Effector memory CD4-positive, alpha-beta T cell (primary cell): ENCODE measurements around the gene NAA15.
"Not testable (repeated sequence)": the region's sequence is repeated elsewhere in the genome, so short reads cannot be mapped to it uniquely, and the experiment has no call there.

ENCODE experiments used
- DNase-seq, 3 donors: peaks; one replicate each; pipeline ENCODE4 v3.0.0-alpha.2; 2020
- H3K27ac ChIP-seq: 2 replicates; pipeline ENCODE4 v1.7.0; 2013; ENCODE audit warnings: mild to moderate bottlenecking, low read length, moderate library complexity; ENCODE audit not compliant: insufficient read depth, poor library complexity, severe bottlenecking
- H3K27me3 ChIP-seq: replicated peaks from 2 replicates; pipeline ENCODE4 v1.7.0; 2013; ENCODE audit warnings: mild to moderate bottlenecking, low read length; ENCODE audit not compliant: insufficient read depth, control insufficient read depth, poor library complexity, severe bottlenecking
- H3K36me3 ChIP-seq: 2 replicates; pipeline ENCODE4 v1.7.0; 2013; ENCODE audit warnings: mild to moderate bottlenecking, low read length, moderate library complexity; ENCODE audit not compliant: control insufficient read depth, insufficient read depth
- H3K4me1 ChIP-seq: 2 replicates; pipeline ENCODE4 v1.7.0; 2013; ENCODE audit warnings: low read length, mild to moderate bottlenecking; ENCODE audit not compliant: control insufficient read depth, insufficient read depth, poor library complexity, severe bottlenecking
- H3K4me3 ChIP-seq: 2 replicates; pipeline ENCODE4 v1.7.0; 2013; ENCODE audit warnings: low read length, low read depth, mild to moderate bottlenecking; ENCODE audit not compliant: insufficient read depth, poor library complexity, severe bottlenecking
- H3K9me3 ChIP-seq: 2 replicates; pipeline ENCODE4 v1.7.0; 2013; ENCODE audit warnings: mild to moderate bottlenecking, low read length, moderate library complexity; ENCODE audit not compliant: control insufficient read depth

NAA15 gene

DNA sequence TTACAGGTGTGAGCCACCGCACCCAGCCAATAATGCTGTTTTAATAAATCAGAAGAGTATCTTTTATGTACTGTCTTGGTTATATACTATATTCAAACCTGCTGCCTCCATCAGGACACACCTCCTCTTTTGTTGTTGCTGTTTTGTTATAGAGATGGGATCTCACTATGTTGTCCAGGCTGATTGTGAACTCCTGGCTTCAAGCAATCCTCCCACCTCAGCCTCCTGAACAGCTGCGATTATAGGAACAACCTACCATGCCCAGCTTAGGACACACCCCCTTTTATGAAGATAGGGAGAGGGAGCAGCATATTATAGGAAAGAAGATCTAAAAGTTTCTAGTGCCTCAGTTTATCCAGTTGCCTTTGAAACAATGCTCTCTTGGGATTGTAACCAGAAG lies 90.4 kb downstream of the NAA15 start:
- no peaks in the 10 kb centered on the region for H3K27me3 ChIP-seq
- H3K36me3 ChIP-seq: peaks cover 18% of the 10 kb centered on the region
- no peak overlapping the region for H3K4me3 ChIP-seq
- H3K27ac ChIP-seq: no peak overlapping the region
- H3K4me1 ChIP-seq: no peaks in the 10 kb centered on the region
- no peaks in the 10 kb centered on the region for H3K9me3 ChIP-seq
- no peak for DNase-seq

GRCh38 chr4:139392797-139393196 lies 91.5 kb downstream of the NAA15 start:
- H3K36me3 ChIP-seq: peaks cover 9% of the 10 kb centered on the region
- no peak for DNase-seq

DNA sequence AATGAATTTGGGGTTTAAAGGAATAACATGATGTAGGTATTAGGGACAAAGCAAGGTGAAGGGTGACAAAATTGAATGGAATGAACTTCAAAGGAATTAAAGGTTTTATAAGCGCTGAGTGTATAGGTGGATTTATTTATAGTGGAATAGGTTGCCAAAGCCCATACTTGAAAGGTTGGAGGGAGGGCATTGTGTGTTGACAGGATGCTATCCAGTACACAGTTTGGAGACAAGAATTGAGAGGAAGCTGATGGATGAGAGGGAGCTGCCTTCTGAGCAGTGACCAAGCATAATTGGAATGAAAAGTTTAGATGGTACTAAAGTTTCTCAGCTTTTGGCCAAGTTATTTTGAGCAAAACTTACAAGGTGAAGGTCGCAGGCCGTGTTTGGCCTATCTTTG lies 100.1 kb downstream of the NAA15 start:
- Histone ChIP-seq H3K4me1 (no peaks in the 10 kb centered on the region), H3K27me3 (no peaks in the 10 kb centered on the region), H3K36me3 (no peaks in the 10 kb centered on the region), H3K9me3 (no peaks in the 10 kb centered on the region), H3K27ac (no peak overlapping the region), H3K4me3 (no peak overlapping the region)
- DNase-seq: no peak

More at GRCh38 chr4:139392797-139393196, 91.5 kb downstream of the NAA15 start:
- Histone ChIP-seq H3K27me3 (no peaks in the 10 kb centered on the region), H3K27ac (no peak overlapping the region), H3K4me3 (no peak overlapping the region), H3K9me3 (no peaks in the 10 kb centered on the region), H3K4me1 (no peaks in the 10 kb centered on the region)

DNA sequence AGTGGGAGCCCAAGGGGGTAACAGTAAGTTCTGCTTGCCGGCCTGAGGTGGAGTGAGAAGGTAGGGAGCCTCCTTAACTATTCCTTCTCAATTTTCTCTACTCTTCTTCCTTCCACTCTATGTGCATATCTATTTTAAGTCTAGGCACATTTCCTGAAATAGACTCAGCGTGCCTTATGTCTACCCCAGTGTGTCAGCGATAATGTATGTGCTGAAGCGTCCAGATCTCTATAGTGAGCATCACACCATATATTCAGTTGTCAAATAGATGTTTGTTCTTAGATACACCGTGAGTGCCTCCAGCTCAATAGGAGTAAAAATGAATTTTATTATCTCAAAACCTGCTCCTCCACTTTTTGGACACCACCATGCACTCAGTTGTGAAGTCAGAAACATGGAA lies 101.1 kb downstream of the NAA15 start:
- Histone ChIP-seq H3K27me3 (no peaks in the 10 kb centered on the region), H3K27ac (no peak overlapping the region), H3K4me3 (no peak overlapping the region), H3K36me3 (no peaks in the 10 kb centered on the region), H3K9me3 (no peaks in the 10 kb centered on the region), H3K4me1 (no peaks in the 10 kb centered on the region)
- DNase-seq: no peak

- Histone ChIP-seq H3K4me3 (no peak overlapping the region), H3K27me3 (no peaks in the 10 kb centered on the region)
- DNase-seq: no peak
Measured at GRCh38 chr4:139403462-139403861, 102.2 kb downstream of the NAA15 start.

GRCh38 chr4:139410312-139410711 lies 109.0 kb downstream of the NAA15 start:
- Histone ChIP-seq H3K9me3 (no peaks in the 10 kb centered on the region), H3K36me3 (no peaks in the 10 kb centered on the region), H3K27ac (no peak overlapping the region), H3K4me3 (no peak overlapping the region), H3K4me1 (no peaks in the 10 kb centered on the region), H3K27me3 (no peaks in the 10 kb centered on the region)
- no peak for DNase-seq

More at GRCh38 chr4:139403462-139403861, 102.2 kb downstream of the NAA15 start:
- H3K4me1 ChIP-seq: no peaks in the 10 kb centered on the region
- no peaks in the 10 kb centered on the region for H3K9me3 ChIP-seq
- H3K27ac ChIP-seq: no peak overlapping the region
- no peaks in the 10 kb centered on the region for H3K36me3 ChIP-seq

- not testable (repeated sequence) for H3K4me1 ChIP-seq, H3K36me3 ChIP-seq, H3K27me3 ChIP-seq, H3K27ac ChIP-seq, DNase-seq, H3K4me3 ChIP-seq, H3K9me3 ChIP-seq
Measured at GRCh38 chr4:139414671-139415210, 113.4 kb downstream of the NAA15 start.

DNA sequence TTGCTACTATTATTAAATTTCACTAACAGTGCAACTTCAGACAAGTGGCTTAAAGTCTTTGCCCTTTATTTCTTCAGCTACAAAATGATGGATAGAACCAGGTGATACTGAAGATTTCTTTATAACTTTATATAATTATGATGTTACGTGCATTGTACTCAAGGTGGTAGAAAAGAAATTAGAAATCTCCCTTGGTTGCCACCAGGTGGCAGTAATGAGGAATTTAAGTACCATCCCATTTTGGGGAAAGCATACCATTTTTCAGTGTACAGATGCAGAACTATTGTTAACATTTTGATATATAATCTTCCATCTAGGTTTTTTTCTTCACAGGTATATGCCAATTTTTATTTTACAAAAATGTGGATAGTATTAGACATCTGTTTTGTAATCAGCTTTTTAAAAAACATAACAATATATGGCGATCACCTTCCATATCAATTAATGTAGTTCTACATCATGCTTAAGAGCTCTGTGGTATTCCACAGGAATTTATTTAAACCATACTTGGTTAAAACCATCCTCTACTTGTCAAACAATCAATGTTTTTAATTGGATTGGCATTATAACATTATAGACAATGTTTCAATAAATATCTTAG lies 114.9 kb downstream of the NAA15 start:
- H3K36me3 ChIP-seq: no peaks in the 10 kb centered on the region
- no peaks in the 10 kb centered on the region for H3K27me3 ChIP-seq
- DNase-seq: no peak
- H3K27ac ChIP-seq: no peak overlapping the region
- no peak overlapping the region for H3K4me3 ChIP-seq
- no peaks in the 10 kb centered on the region for H3K9me3 ChIP-seq
- H3K4me1 ChIP-seq: no peaks in the 10 kb centered on the region

DNA sequence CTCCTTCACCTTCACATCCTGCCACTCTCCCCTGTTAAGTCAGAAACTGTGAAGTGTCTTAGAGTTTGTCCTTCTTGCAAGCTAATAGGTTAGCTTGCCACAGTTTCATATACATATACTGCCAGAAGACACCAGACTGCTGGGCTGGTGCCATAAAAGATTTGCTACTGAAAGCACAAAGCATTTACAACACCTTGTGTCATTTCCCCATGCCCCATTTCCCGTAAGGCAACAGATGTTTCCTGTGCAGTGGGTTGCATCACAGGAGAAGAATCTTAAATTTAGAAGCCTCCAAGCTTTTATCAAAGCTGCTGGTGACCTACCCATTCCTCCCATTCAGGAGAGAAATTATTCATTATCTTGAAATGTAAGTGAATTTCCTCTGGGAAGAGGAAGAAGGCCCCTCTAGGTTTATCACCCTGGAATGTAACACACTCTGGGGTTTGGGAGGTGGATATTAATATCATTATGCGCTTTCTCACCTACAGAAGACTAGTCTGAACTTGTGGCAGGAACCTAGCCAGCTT lies 118.1 kb downstream of the NAA15 start:
- H3K9me3 ChIP-seq: no peaks in the 10 kb centered on the region
- no peaks in the 10 kb centered on the region for H3K36me3 ChIP-seq
- DNase-seq: no peak
- H3K27ac ChIP-seq: no peak overlapping the region
- no peak overlapping the region for H3K4me3 ChIP-seq
- no peaks in the 10 kb centered on the region for H3K4me1 ChIP-seq
- no peaks in the 10 kb centered on the region for H3K27me3 ChIP-seq

GRCh38 chr4:139420652-139421051 lies 119.3 kb downstream of the NAA15 start:
- Histone ChIP-seq H3K27me3 (no peaks in the 10 kb centered on the region), H3K9me3 (no peaks in the 10 kb centered on the region), H3K27ac (no peak overlapping the region), H3K36me3 (no peaks in the 10 kb centered on the region), H3K4me1 (no peaks in the 10 kb centered on the region), H3K4me3 (no peak overlapping the region)
- no peak for DNase-seq
